HG03565 (cell line): ENCODE measurements around the gene PARD3B.

Experiments
- ATAC-seq: cut with Tn5 transposase; IDR thresholded peaks from one replicate; pipeline ENCODE4 v1.9.1; 2021; ENCODE audit warnings: mild to moderate bottlenecking, moderate library complexity; ENCODE audit not compliant: unreplicated experiment

PARD3B gene

GRCh38 chr2:205424326-205424725, 879.1 kb downstream of the PARD3B start:
- ATAC-seq = no peak

GRCh38 chr2:205425102-205425501, 879.8 kb downstream of the PARD3B start:
- ATAC-seq = no peak

- ATAC-seq = no peak
These were observed 881.8 kb downstream of the PARD3B start for GRCh38 chr2:205427112-205427511.

GRCh38 chr2:205428811-205429210, 883.5 kb downstream of the PARD3B start:
- no peak for ATAC-seq

- ATAC-seq = no peak
These were observed 890.7 kb downstream of the PARD3B start for GRCh38 chr2:205435970-205436369.

GRCh38 chr2:205438241-205438640, 893.0 kb downstream of the PARD3B start:
- ATAC-seq = no peak

GRCh38 chr2:205439621-205440020, 894.3 kb downstream of the PARD3B start:
- ATAC-seq = no peak

- ATAC-seq = no peak
These were observed 896.2 kb downstream of the PARD3B start for GRCh38 chr2:205441524-205441923.

- ATAC-seq = no peak
These were observed 902.9 kb downstream of the PARD3B start for GRCh38 chr2:205448189-205448588.

GRCh38 chr2:205451901-205452512, 906.7 kb downstream of the PARD3B start:
- ATAC-seq = no peak

- no peak for ATAC-seq
These were observed 907.9 kb downstream of the PARD3B start for GRCh38 chr2:205453202-205453601.

GRCh38 chr2:205456682-205457081, 911.4 kb downstream of the PARD3B start:
- no peak for ATAC-seq

GRCh38 chr2:205460217-205460616, 914.9 kb downstream of the PARD3B start:
- ATAC-seq = no peak

GRCh38 chr2:205461169-205461568, 915.9 kb downstream of the PARD3B start:
- ATAC-seq = no peak

- no peak for ATAC-seq
These were observed 916.7 kb downstream of the PARD3B start for GRCh38 chr2:205461678-205462665.

GRCh38 chr2:205462681-205463345, 917.5 kb downstream of the PARD3B start:
- ATAC-seq = no peak

- ATAC-seq = no peak
These were observed 918.3 kb downstream of the PARD3B start for GRCh38 chr2:205463466-205464025.

GRCh38 chr2:205464681-205465080, 919.4 kb downstream of the PARD3B start:
- ATAC-seq = no peak

- ATAC-seq = no peak
These were observed 920.5 kb downstream of the PARD3B start for GRCh38 chr2:205465791-205466190.

- ATAC-seq = no peak
These were observed 926.5 kb downstream of the PARD3B start for GRCh38 chr2:205471776-205472175.

GRCh38 chr2:205473791-205474190, 928.5 kb downstream of the PARD3B start:
- peak; percentile 77 for ATAC-seq
